Ishikawa (cell line): Measurements from ENCODE around the gene PARVG.

Source experiments
- CEBPB ChIP-seq: IDR thresholded peaks from 2 replicates; pipeline ENCODE4 v1.6.1; 2012
- CREB1 ChIP-seq: IDR thresholded peaks from 2 replicates; pipeline ENCODE4 v1.6.1; 2012; ENCODE audit warnings: low read depth
- EGR1 ChIP-seq: IDR thresholded peaks from 2 replicates; pipeline ENCODE4 v1.6.1; 2012
- EP300 ChIP-seq: IDR thresholded peaks from 2 replicates; pipeline ENCODE4 v1.6.1; 2012; ENCODE audit warnings: borderline replicate concordance
- FOXM1 ChIP-seq: IDR thresholded peaks from 2 replicates; pipeline ENCODE4 v1.6.1; 2012; ENCODE audit warnings: low read depth, borderline replicate concordance
- NFIC ChIP-seq: IDR thresholded peaks from 2 replicates; pipeline ENCODE4 v1.6.1; 2012
- RAD21 ChIP-seq: IDR thresholded peaks from 2 replicates; pipeline ENCODE4 v1.6.1; 2012; ENCODE audit warnings: low read depth
- TAF1 ChIP-seq: IDR thresholded peaks from 2 replicates; pipeline ENCODE4 v1.6.1; 2012; ENCODE audit warnings: low read depth, mild to moderate bottlenecking
- TCF12 ChIP-seq: IDR thresholded peaks from 2 replicates; pipeline ENCODE4 v1.6.1; 2012; ENCODE audit warnings: low read depth
- TEAD4 ChIP-seq: IDR thresholded peaks from 2 replicates; pipeline ENCODE4 v1.6.1; 2012
- YY1 ChIP-seq: IDR thresholded peaks from 2 replicates; pipeline ENCODE4 v1.6.1; 2012; ENCODE audit warnings: low read depth
- ZBTB7A ChIP-seq: IDR thresholded peaks from 2 replicates; pipeline ENCODE4 v1.6.1; 2012; ENCODE audit warnings: low read depth
- TF ChIP-seq, protein P1 (sequence below): IDR thresholded peaks from 2 replicates; pipeline ENCODE4 v1.6.1; 2012; ENCODE audit warnings: low read depth, mild to moderate bottlenecking
- TF ChIP-seq, protein P2 (sequence below): IDR thresholded peaks from 2 replicates; pipeline ENCODE4 v1.6.1; 2012
- TF ChIP-seq, protein P3 (sequence below): IDR thresholded peaks from 2 replicates; pipeline ENCODE4 v1.6.1; 2012

Gene PARVG

DNA sequence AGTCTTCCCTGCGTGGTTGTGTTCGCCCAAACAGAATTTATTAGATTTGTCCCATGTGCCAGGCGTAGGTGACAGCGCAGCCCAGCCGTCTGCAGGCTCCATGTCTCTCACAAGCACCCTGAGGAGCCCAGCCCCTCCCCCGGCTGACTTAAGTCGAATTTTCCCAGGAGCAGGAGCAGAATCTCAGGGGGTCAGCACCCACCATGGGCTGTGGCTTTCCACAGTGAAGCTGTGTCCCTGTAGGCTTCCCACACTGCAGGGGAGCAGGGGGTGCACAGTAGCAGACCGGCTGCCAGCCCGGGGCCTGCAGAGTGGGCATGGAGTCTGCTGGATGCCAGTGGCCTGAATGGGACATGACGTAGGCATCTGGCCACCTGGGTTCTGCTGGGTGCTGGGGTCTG lies 16.0 kb downstream of the PARVG start:
- TF ChIP-seq CEBPB, result no peak
- TF ChIP-seq, protein P1, sequence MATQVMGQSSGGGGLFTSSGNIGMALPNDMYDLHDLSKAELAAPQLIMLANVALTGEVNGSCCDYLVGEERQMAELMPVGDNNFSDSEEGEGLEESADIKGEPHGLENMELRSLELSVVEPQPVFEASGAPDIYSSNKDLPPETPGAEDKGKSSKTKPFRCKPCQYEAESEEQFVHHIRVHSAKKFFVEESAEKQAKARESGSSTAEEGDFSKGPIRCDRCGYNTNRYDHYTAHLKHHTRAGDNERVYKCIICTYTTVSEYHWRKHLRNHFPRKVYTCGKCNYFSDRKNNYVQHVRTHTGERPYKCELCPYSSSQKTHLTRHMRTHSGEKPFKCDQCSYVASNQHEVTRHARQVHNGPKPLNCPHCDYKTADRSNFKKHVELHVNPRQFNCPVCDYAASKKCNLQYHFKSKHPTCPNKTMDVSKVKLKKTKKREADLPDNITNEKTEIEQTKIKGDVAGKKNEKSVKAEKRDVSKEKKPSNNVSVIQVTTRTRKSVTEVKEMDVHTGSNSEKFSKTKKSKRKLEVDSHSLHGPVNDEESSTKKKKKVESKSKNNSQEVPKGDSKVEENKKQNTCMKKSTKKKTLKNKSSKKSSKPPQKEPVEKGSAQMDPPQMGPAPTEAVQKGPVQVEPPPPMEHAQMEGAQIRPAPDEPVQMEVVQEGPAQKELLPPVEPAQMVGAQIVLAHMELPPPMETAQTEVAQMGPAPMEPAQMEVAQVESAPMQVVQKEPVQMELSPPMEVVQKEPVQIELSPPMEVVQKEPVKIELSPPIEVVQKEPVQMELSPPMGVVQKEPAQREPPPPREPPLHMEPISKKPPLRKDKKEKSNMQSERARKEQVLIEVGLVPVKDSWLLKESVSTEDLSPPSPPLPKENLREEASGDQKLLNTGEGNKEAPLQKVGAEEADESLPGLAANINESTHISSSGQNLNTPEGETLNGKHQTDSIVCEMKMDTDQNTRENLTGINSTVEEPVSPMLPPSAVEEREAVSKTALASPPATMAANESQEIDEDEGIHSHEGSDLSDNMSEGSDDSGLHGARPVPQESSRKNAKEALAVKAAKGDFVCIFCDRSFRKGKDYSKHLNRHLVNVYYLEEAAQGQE, result no peak
- no peak for TF ChIP-seq RAD21
- TF ChIP-seq NFIC, result no peak
- no peak for TF ChIP-seq CREB1
- TF ChIP-seq TCF12, result no peak
- TF ChIP-seq TAF1, result no peak
- no peak for TF ChIP-seq EP300
- TF ChIP-seq YY1, result no peak
- TF ChIP-seq, protein P2, sequence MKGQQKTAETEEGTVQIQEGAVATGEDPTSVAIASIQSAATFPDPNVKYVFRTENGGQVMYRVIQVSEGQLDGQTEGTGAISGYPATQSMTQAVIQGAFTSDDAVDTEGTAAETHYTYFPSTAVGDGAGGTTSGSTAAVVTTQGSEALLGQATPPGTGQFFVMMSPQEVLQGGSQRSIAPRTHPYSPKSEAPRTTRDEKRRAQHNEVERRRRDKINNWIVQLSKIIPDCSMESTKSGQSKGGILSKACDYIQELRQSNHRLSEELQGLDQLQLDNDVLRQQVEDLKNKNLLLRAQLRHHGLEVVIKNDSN, result no peak
- no peak for TF ChIP-seq ZBTB7A
- no peak for TF ChIP-seq TEAD4
- TF ChIP-seq, protein P3, sequence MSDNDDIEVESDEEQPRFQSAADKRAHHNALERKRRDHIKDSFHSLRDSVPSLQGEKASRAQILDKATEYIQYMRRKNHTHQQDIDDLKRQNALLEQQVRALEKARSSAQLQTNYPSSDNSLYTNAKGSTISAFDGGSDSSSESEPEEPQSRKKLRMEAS, result no peak

DNA sequence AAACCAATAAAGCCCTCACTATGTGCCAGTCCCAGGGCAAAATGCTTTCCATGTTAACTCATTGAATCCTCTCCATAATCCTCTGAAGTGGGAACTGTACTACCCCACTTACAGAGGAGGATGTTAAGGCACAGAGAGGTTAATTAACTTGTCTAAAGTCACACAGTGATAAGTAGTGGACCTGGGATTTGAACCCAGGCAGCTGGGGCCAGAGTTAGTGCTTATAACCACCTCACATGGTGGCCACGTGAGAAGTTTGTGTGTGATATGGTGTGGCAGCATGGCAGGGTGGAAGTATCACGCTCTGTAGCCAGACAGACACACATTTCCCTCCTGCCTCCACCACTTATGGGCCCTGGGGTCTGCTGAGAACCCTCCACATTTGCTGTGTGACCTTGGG lies 16.5 kb downstream of the PARVG start:
- no peak for TF ChIP-seq NFIC
- TF ChIP-seq TEAD4, result no peak
- no peak for TF ChIP-seq YY1
- no peak for TF ChIP-seq FOXM1
- no peak for TF ChIP-seq TCF12
- TF ChIP-seq ZBTB7A, result no peak
- TF ChIP-seq, protein P2, result no peak
- TF ChIP-seq, protein P3, result no peak
- TF ChIP-seq TAF1, result no peak
- TF ChIP-seq CEBPB, result no peak
- TF ChIP-seq EP300, result no peak
- no peak for TF ChIP-seq RAD21
- no peak for TF ChIP-seq CREB1
- TF ChIP-seq EGR1, result no peak
- TF ChIP-seq, protein P1, result no peak

DNA sequence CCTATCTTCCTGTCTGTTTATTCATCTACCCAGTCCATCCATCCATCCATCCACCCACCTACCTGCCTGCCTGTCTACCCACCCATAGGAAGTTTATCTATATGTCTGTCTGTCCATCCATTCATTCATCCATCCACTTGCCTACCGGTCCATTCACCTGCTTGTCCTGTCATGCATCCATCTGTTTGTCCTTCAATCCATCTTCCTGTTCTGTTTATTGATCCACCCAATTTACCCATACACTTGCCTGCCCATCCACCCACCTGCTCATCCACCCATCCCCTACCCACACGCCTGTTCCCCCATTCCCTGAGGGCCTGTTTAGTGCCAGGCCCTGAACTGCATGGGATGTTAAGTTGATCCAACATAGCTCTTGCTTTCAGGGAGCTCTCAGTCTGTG lies 18.4 kb downstream of the PARVG start:
- TF ChIP-seq EP300 (no peak), YY1 (no peak), NFIC (no peak), CEBPB (no peak), RAD21 (no peak)
- TF ChIP-seq, protein P1, result no peak
- TF ChIP-seq, protein P2, result no peak
- TF ChIP-seq, protein P3, result no peak

DNA sequence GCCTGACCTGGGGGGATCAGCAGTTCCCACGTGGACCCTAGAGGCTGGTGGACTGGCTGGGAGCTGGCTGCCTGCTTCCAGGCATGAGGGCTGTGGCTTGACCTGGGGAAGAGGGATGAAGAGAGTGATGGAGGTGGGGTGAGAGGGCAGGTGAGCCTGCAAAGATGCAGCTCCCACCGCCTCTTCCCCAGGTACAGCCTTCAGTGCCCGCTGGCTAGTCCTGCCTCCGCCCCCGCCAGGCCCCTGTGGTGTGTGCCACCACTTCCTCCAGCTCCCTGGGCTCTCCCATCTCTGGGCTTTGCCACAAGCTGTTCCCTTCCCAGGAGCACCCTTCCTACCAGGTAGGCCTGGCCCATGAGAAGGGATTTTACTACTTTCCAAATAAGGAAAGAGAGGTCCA lies 19.1 kb downstream of the PARVG start:
- no peak for TF ChIP-seq YY1

DNA sequence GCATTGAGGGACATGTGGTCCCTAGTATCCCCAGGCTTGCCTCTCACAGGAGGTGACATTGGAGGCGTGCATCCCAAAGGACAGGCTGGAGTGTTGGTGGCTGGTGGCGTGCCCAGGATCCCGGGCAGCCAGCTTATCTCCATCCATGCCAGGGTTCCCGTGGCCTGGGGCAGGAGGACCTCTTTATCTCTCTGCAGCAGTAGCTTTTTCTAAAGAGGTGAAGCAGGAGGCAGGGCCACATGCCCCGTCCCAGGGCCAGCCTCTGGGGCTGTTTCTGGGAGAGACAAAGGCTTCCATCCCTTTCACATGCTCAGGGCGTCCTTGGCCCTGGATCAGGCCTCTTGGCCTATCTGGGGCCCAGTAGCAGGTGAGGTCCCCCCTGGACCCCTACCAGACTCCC lies 19.7 kb downstream of the PARVG start:
- TF ChIP-seq NFIC (no peak), CEBPB (no peak), CREB1 (no peak), EP300 (no peak), EGR1 (no peak), RAD21 (no peak), TAF1 (no peak), YY1 (no peak), TEAD4 (no peak), ZBTB7A (no peak), FOXM1 (no peak), TCF12 (no peak)
- TF ChIP-seq, protein P2, result no peak
- TF ChIP-seq, protein P3, result no peak
- TF ChIP-seq, protein P1, result no peak
